ENCODE measurements around the gene ARHGAP42.

The ARHGAP42 gene

GRCh38 chr11:100805506-100806199, 118.6 kb downstream of the ARHGAP42 start:
- no peak for DNase-seq

- no peak for DNase-seq
These were observed 119.2 kb downstream of the ARHGAP42 start for GRCh38 chr11:100806296-100806695.

- no peak for DNase-seq
These were observed 121.9 kb downstream of the ARHGAP42 start for GRCh38 chr11:100808904-100809491.

- DNase-seq, result no peak
These were observed 123.1 kb downstream of the ARHGAP42 start for GRCh38 chr11:100810146-100810545.

- DNase-seq, result no peak
These were observed 123.6 kb downstream of the ARHGAP42 start for GRCh38 chr11:100810666-100811065.

GRCh38 chr11:100812517-100812916, 125.4 kb downstream of the ARHGAP42 start:
- DNase-seq, result no peak

GRCh38 chr11:100815787-100816330, 128.8 kb downstream of the ARHGAP42 start:
- DNase-seq, result no peak

GRCh38 chr11:100816823-100817222, 129.7 kb downstream of the ARHGAP42 start:
- no peak for DNase-seq

- no peak for DNase-seq
These were observed 130.5 kb downstream of the ARHGAP42 start for GRCh38 chr11:100817620-100818019.

GRCh38 chr11:100820621-100821020, 133.5 kb downstream of the ARHGAP42 start:
- no peak for DNase-seq

GRCh38 chr11:100821198-100821597, 134.1 kb downstream of the ARHGAP42 start:
- DNase-seq, result no peak

- no peak for DNase-seq
These were observed 136.3 kb downstream of the ARHGAP42 start for GRCh38 chr11:100823360-100823759.

GRCh38 chr11:100824041-100824809, 137.1 kb downstream of the ARHGAP42 start:
- no peak for DNase-seq

- no peak for DNase-seq
These were observed 138.5 kb downstream of the ARHGAP42 start for GRCh38 chr11:100825626-100826025.

- DNase-seq, result no peak
These were observed 141.0 kb downstream of the ARHGAP42 start for GRCh38 chr11:100827934-100828661.

GRCh38 chr11:100830274-100830673, 143.2 kb downstream of the ARHGAP42 start:
- no peak for DNase-seq

- no peak for DNase-seq
These were observed 144.1 kb downstream of the ARHGAP42 start for GRCh38 chr11:100830978-100831732.

GRCh38 chr11:100831929-100832494, 144.9 kb downstream of the ARHGAP42 start:
- no peak for DNase-seq

GRCh38 chr11:100832829-100833228, 145.7 kb downstream of the ARHGAP42 start:
- no peak for DNase-seq

GRCh38 chr11:100833276-100833675, 146.2 kb downstream of the ARHGAP42 start:
- no peak for DNase-seq

- no peak for DNase-seq
These were observed 148.8 kb downstream of the ARHGAP42 start for GRCh38 chr11:100835854-100836253.

GRCh38 chr11:100837311-100837710, 150.2 kb downstream of the ARHGAP42 start:
- no peak for DNase-seq
